Aorta (tissue), 5 donors: ENCODE data around the gene PRICKLE3. TPM values are rescaled to one million over a fixed set of nuclear protein-coding genes. Genes with fewer than 3 reads are reported as not detected.
A peak's percentile ranks its signal among the peaks of the same experiment; 100 is the strongest.
"Not testable (repeated sequence)": the region's sequence is repeated elsewhere in the genome, so short reads cannot be mapped to it uniquely, and the experiment has no call there.

Experiments used
- ATAC-seq: fragments of 200-7000 bp; cut with Tn5 transposase; one replicate; pipeline ENCODE4 v1.9.1; 2022; ENCODE audit warnings: moderate library complexity; ENCODE audit not compliant: low FRiP score
- DNase-seq, 2 donors: peaks; one replicate each; pipeline ENCODE4 v3.0.0-alpha.2; 2020
- H3K27ac ChIP-seq, 2 donors: one replicate each; pipeline ENCODE4 v1.5.1; 2013; ENCODE audit warnings: low read length in 2 of 2, mild to moderate bottlenecking in 2 of 2, moderate library complexity in 2 of 2, control low read depth in 1 of 2, inconsistent platforms in 1 of 2, low read depth in 1 of 2
- H3K27me3 ChIP-seq, 2 donors: one replicate each; pipeline ENCODE4 v1.6.1; 2013; ENCODE audit warnings: control low read depth in 1 of 2, low read length in 1 of 2, mild to moderate bottlenecking in 1 of 2, moderate library complexity in 1 of 2; ENCODE audit not compliant: insufficient read depth in 2 of 2, control insufficient read depth in 1 of 2
- H3K36me3 ChIP-seq, 2 donors: one replicate each; pipeline ENCODE4 v1.6.1; 2013; ENCODE audit warnings: control low read depth in 1 of 2, low read length in 1 of 2, mild to moderate bottlenecking in 1 of 2; ENCODE audit not compliant: insufficient read depth in 2 of 2, control insufficient read depth in 1 of 2
- H3K4me1 ChIP-seq, 2 donors: one replicate each; pipeline ENCODE4 v1.6.1; 2013; ENCODE audit warnings: low read length in 2 of 2, control low read depth in 1 of 2, mild to moderate bottlenecking in 1 of 2, moderate library complexity in 1 of 2; ENCODE audit not compliant: insufficient read depth in 2 of 2, control insufficient read depth in 1 of 2
- H3K4me3 ChIP-seq, 2 donors: one replicate each; pipeline ENCODE4 v1.5.1; 2013; ENCODE audit warnings: low read length in 2 of 2, control low read depth in 1 of 2, mild to moderate bottlenecking in 1 of 2
- H3K9me3 ChIP-seq: one replicate; pipeline ENCODE4 v1.6.1; 2013; ENCODE audit warnings: mild to moderate bottlenecking, low read length; ENCODE audit not compliant: control insufficient read depth
- WGBS, 2 donors: extraction: QIAGEN DNeasy Blood & Tissue Kit; methylation state at CpG; one replicate each; pipeline ENCODE4 v1.1.7; 2013; 5-methylcytosine and 5-hydroxymethylcytosine counted together
- intact Hi-C, 2 donors: fragments of 100-400 bp; cut with DNase I; formaldehyde crosslinking; loops; one replicate each; pipeline versions ENCODE4 v1.14.2 to v1.15.0; 2022
- polyA plus RNA-seq, 2 donors: library from polyadenylated mRNA; stranded (reverse); fragments of 200-250 nt; gene quantifications; one replicate each; pipeline ENCODE4 v1.2.3, GENCODE V29; 2013
- total RNA-seq, 2 donors: library from RNA; stranded (reverse); fragmentation: NEBNext Ultra II Directional; extraction: Animal tissue kit (Norgen Biotek cat#: 25700); gene quantifications; one replicate each; pipeline ENCODE4 v1.2.1, GENCODE V29; 2021
- donor health status: healthy with polysubstance abuse.
- donor health status: Bipolar disorder and iron deficiency.
- donor health status: DM: no; HTN: no; CAD: no.
- donor health status: DM: no; HTN: no; CAD: no.
- donor health status: DM: yes; HTN: yes; CAD: no.

The PRICKLE3 gene
- total and polyA plus RNA-seq, 4 donors = 2.8 to 13.3 (median 9.6) TPM

DNA sequence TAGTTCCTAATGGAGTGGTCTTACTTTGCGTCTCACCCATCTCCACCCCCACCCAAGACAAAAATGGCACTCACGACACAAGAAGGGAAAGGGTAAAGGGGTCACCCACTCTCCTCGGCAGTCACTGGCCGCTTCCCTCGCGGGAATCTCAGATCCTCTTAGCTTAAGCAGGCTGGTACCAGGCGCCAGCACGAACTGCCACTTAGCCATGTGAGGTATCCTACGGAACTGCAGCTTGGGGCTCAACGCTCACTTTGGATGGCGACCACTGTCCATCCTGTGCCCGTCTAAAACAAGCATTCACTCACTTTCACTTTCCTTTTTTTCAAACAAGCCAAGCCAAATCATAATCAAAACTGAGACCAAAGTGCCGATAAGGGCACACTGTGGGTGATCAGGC, 38.2 kb downstream of the PRICKLE3 start:
- no peaks in the 10 kb centered on the region for H3K9me3 ChIP-seq
- DNase-seq (peak in 1 of 2 donors; percentile 73), ATAC-seq (no peak)
- H3K27ac ChIP-seq = no peak overlapping the region
- no peak overlapping the region for H3K4me3 ChIP-seq
- H3K36me3 ChIP-seq = no peaks in the 10 kb centered on the region
- intact Hi-C loops = no loop called here
- H3K27me3 ChIP-seq = no peaks in the 10 kb centered on the region
- no peaks in the 10 kb centered on the region for H3K4me1 ChIP-seq
- 87 to 95% methylated on average over 13 of the region's 13 CpGs for WGBS, 2 donors

DNA sequence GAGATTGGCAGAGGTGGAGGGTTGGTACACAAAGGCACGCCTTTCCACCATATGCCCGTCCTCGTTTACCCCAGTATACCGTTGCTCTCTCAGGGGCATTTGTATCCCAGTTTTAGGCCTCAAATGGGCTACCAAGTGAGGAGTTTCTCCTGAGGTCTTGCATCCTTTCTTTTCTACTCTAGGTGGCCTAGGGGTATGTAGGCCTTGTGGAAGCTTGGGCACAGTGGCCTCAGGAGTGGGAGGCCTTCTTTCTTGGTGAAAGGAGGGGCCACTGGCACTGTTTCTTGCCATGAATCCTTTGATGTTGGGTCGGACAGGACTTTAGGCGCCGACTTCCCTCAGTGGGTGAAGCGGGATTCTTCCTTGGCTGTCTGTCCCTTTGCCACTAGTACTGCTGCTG, 38.9 kb downstream of the PRICKLE3 start:
- intact Hi-C loops = no loop called here
- no peak for ATAC-seq
- Histone ChIP-seq H3K36me3 (no peaks in the 10 kb centered on the region), H3K27me3 (no peaks in the 10 kb centered on the region), H3K27ac (no peak overlapping the region), H3K4me3 (no peak overlapping the region), H3K4me1 (no peaks in the 10 kb centered on the region), H3K9me3 (no peaks in the 10 kb centered on the region)
- 79 to 93% methylated on average over 8 of the region's 8 CpGs for WGBS, 2 donors
- peak in 1 of 2 donors; percentile 27 for DNase-seq

DNA sequence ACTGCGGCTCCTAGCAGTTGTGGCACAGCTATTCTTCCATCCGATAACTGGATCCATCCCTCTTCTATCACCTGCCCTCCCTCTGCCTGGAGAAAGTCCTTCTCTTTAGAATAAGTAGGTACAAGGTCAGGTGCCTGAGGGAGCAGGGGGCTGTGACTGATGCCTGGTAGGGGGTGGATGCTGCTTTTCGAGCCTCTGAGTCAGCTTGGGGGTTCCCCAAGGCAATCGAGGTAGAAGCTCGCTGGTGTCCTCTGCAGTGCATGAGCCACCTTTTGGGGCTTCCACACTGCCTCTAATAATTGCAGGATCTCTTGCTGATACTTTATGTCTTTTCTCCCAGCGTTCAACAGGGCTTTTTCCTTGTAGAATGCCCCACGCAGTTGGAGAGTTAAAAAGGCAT, 43.0 kb downstream of the PRICKLE3 start:
- peak in 1 of 2 donors; percentile 14 for DNase-seq
- ATAC-seq, intact Hi-C loops: not testable (repeated sequence)

DNA sequence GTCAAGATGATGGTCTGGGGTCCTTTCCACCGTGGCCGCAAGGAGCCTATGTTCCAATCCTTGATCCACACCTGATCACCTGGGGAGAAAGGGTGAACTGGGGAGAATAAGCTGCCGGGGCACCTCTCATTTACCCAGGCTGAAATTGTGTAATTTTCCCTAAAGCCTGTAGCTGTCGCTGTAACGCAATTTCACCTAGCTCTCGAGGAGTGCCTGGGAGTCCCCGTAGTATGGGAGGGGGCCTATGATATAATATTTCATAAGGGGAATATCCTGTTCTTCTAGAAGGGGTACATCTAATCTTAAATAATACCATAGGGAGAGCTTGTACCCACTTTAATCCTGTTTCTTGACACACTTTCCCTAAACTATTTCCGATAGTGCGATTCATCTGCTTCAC, 43.9 kb downstream of the PRICKLE3 start:
- H3K27me3 ChIP-seq, H3K4me3 ChIP-seq, H3K9me3 ChIP-seq, intact Hi-C loops, ATAC-seq, H3K4me1 ChIP-seq, H3K27ac ChIP-seq, H3K36me3 ChIP-seq: not testable (repeated sequence)
- peak in 1 of 2 donors; percentile 15 for DNase-seq
- 29 to 43% methylated on average over 9 of the region's 9 CpGs for WGBS, 2 donors

More for the DNA sequence above, 43.0 kb downstream of the PRICKLE3 start:
- not testable (repeated sequence) for H3K4me1 ChIP-seq, H3K4me3 ChIP-seq, H3K9me3 ChIP-seq, H3K27ac ChIP-seq, H3K36me3 ChIP-seq, H3K27me3 ChIP-seq
- WGBS, 2 donors = 81 to 90% methylated on average over 7 of the region's 7 CpGs

DNA sequence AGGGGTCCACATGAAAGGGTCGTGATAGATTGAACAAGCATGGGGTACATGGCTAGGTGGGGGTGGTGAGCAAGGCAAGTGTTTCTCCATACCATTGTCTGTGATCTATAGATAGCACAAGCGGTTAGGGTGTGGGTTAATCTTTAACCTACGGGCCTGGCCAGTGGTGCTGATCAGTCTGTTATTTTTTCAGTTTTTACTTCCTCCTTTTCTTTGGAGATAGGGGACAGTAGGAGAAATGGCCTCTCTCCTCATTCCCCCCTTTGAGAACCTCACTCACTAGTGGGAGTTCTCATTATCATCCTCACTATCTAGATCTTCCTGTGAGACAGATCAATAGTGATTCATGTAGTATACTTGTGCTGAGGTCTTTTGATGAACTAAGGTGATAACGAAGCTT, 46.5 kb downstream of the PRICKLE3 start:
- Histone ChIP-seq H3K4me1 (no peaks in the 10 kb centered on the region), H3K36me3 (no peaks in the 10 kb centered on the region), H3K9me3 (no peaks in the 10 kb centered on the region), H3K27ac (no peak overlapping the region), H3K27me3 (no peaks in the 10 kb centered on the region), H3K4me3 (no peak overlapping the region)
- no peak for DNase-seq
- no peak for ATAC-seq
- intact Hi-C loops = no loop called here
- WGBS, 2 donors = 70 to 89% methylated on average over 4 of the region's 4 CpGs

DNA sequence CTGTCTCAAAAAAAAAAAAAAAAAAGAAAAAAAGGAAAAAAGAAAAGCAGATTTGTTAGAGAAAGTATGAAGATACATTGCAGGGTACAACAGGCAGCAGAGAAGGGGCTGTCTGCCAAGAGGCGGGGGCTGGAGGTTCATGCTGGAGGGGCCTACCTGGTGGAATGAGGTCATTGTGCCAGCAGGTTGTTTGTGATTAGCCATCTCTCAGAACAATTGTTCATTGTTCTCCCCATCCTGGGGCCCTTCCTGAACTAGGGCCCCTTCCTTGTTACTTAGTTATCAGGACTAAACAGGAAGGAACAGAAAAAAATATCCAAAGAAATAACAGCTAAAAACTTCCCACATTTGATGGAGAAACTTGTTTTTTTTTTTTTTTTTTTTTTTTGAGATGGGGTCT, 48.7 kb downstream of the PRICKLE3 start:
- Histone ChIP-seq H3K4me3 (no peak overlapping the region), H3K4me1 (no peaks in the 10 kb centered on the region), H3K27me3 (no peaks in the 10 kb centered on the region), H3K9me3 (no peaks in the 10 kb centered on the region), H3K27ac (no peak overlapping the region), H3K36me3 (no peaks in the 10 kb centered on the region)
- DNase-seq (peak in 1 of 2 donors; percentile 19), ATAC-seq (no peak)
- intact Hi-C loops = no loop called here
- 87 to 95% methylated on average over 1 of the region's 1 CpG for WGBS, 2 donors

DNA sequence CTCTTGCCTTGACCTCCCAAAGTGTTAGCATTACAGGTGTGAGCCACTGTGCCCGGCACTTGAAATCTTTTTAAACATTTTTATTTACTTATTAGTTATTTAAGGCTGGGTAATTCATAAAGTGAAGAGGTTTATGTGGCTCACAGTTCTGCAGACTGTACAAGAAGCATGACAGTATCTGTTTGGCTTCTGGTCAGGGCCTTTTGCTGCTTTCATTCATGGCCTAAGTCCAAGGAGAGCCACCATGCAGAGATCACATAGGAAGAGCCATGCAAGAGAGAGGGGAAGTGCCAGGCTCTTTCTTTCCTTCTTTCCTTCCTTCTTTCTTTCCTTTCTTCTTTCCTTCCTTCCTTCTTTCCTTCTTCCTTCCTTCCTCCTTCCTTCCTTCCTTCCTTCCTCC, 52.4 kb downstream of the PRICKLE3 start:
- Histone ChIP-seq H3K9me3 (no peaks in the 10 kb centered on the region), H3K27ac (no peak overlapping the region), H3K36me3 (no peaks in the 10 kb centered on the region), H3K4me1 (no peaks in the 10 kb centered on the region), H3K4me3 (no peak overlapping the region), H3K27me3 (no peaks in the 10 kb centered on the region)
- 91 to 97% methylated on average over 1 of the region's 1 CpG for WGBS, 2 donors
- intact Hi-C loops = no loop called here
- DNase-seq = no peak
- no peak for ATAC-seq

DNA sequence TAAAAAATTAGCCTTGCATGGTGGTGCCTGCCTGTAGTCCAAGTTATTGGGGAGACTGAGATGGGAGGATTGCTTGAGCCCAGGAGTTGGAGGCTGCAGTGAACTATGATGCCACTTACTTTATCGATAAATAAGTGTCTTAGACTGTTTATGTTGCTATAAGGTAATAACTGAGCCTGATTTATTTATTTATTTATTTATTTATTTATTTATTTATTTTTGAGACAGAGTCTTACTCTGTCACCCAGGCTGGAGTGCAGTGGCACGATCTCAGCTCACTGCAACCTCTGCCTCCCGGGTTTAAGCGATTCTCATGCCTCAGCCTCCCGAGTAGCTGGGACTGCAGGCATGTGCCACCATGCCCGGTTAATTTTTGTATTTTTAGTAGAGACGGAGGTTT, 53.9 kb downstream of the PRICKLE3 start:
- H3K27me3 ChIP-seq, H3K4me3 ChIP-seq, H3K36me3 ChIP-seq, H3K9me3 ChIP-seq, H3K4me1 ChIP-seq, DNase-seq, ATAC-seq, intact Hi-C loops, H3K27ac ChIP-seq: not testable (repeated sequence)
- WGBS, 2 donors = 91 to 93% methylated on average over 7 of the region's 7 CpGs

DNA sequence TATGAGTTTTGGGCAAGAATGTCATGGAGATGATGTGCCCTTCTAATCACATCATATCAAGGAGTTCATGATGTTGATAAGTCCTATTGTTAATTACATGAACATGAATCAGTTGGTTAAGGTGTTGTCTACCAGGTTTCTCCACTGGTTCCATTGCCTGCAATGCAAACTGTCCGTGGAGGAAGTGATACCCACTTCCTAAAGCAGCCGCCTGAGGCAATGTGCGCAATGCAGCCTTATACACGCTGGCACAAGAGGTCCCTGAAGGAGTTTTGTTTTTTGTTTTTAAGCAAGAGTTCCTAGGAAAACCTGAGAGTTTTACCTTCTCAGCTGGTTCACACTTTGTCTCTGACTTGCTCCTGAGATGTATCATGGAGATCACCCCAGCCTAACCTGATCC, 56.7 kb downstream of the PRICKLE3 start:
- WGBS, 2 donors = 78 to 79% methylated on average over 4 of the region's 4 CpGs
- DNase-seq (peak in 1 of 2 donors; percentile 12), ATAC-seq (no peak)
- H3K36me3 ChIP-seq = no peaks in the 10 kb centered on the region
- no peaks in the 10 kb centered on the region for H3K9me3 ChIP-seq
- no peaks in the 10 kb centered on the region for H3K4me1 ChIP-seq
- intact Hi-C loops = no loop called here
- H3K4me3 ChIP-seq = no peak overlapping the region
- no peak overlapping the region for H3K27ac ChIP-seq
- H3K27me3 ChIP-seq = no peaks in the 10 kb centered on the region
